GM23338 (cell line): ENCODE data around the gene LNX1. TPM values are rescaled to one million over a fixed set of nuclear protein-coding genes. Genes with fewer than 3 reads are reported as not detected.

Experiments used
- ATAC-seq: fragments of 200-7000 bp; cut with Tn5 transposase; 3 replicates; pipeline ENCODE4 v1.9.1; 2020
- DNase-seq: peaks from one replicate; pipeline ENCODE4 v3.0.0-alpha.2; 2015; ENCODE audit warnings: low spot score
- H2AFZ ChIP-seq: fragments of 200-600 bp; sonication (generic); 2 replicates; pipeline ENCODE4 v1.8.0; 2016; ENCODE audit warnings: antibody characterized with exemption, mild to moderate bottlenecking, moderate library complexity
- H3F3A ChIP-seq: fragments of 200-600 bp; sonication (generic); replicated peaks from 2 replicates; pipeline ENCODE4 v1.8.0; 2017; ENCODE audit warnings: antibody characterized with exemption, mixed run types, low read depth
- H3K27ac ChIP-seq: fragments of 200-600 bp; sonication (generic); 2 replicates; pipeline ENCODE4 v1.6.1; 2016; ENCODE audit warnings: low read depth
- H3K27me3 ChIP-seq: fragments of 200-600 bp; sonication (generic); 2 replicates; pipeline ENCODE4 v1.8.0; 2016; ENCODE audit warnings: mild to moderate bottlenecking, mixed run types, moderate library complexity; ENCODE audit not compliant: insufficient read depth
- H3K36me3 ChIP-seq: fragments of 200-600 bp; sonication (generic); 2 replicates; pipeline ENCODE4 v1.8.0; 2016; ENCODE audit warnings: mild to moderate bottlenecking; ENCODE audit not compliant: insufficient read depth
- H3K4me1 ChIP-seq: fragments of 200-600 bp; sonication (generic); 2 replicates; pipeline ENCODE4 v1.8.0; 2016; ENCODE audit warnings: mild to moderate bottlenecking, moderate library complexity; ENCODE audit not compliant: insufficient read depth
- H3K4me2 ChIP-seq: fragments of 200-600 bp; sonication (generic); 2 replicates; pipeline ENCODE4 v1.7.1; 2017; ENCODE audit warnings: mixed run types
- H3K4me3 ChIP-seq: fragments of 200-600 bp; sonication (generic); 2 replicates; pipeline ENCODE4 v1.6.1; 2016; ENCODE audit warnings: mixed run types
- H3K79me2 ChIP-seq: fragments of 200-600 bp; sonication (generic); replicated peaks from 2 replicates; pipeline ENCODE4 v1.8.0; 2017; ENCODE audit warnings: mild to moderate bottlenecking; ENCODE audit not compliant: insufficient read depth
- H3K9me2 ChIP-seq: fragments of 200-600 bp; sonication (generic); 2 replicates; pipeline ENCODE4 v1.8.0; 2017; ENCODE audit not compliant: insufficient read depth
- H4K20me1 ChIP-seq: fragments of 200-600 bp; sonication (generic); replicated peaks from 2 replicates; pipeline ENCODE4 v1.8.0; 2017; ENCODE audit warnings: mild to moderate bottlenecking; ENCODE audit not compliant: insufficient read depth
- H3K27ac Mint-ChIP-seq: 2 replicates; pipeline ENCODE4 v1.8.0; 2020; ENCODE audit warnings: inconsistent platforms, mild to moderate bottlenecking, moderate library complexity, mixed read lengths
- H3K27me3 Mint-ChIP-seq: 3 replicates; pipeline ENCODE4 v1.8.0; 2022; ENCODE audit warnings: low read depth, mild to moderate bottlenecking, moderate library complexity, mixed read lengths, inconsistent platforms; ENCODE audit not compliant: insufficient read depth, poor library complexity
- H3K36me3 Mint-ChIP-seq: 3 replicates; pipeline ENCODE4 v1.8.0; 2021; ENCODE audit warnings: low read depth, mild to moderate bottlenecking, inconsistent platforms, moderate library complexity, mixed read lengths
- H3K4me1 Mint-ChIP-seq: 3 replicates; pipeline ENCODE4 v1.8.0; 2020; ENCODE audit warnings: mild to moderate bottlenecking, inconsistent platforms, mixed read lengths
- H3K4me3 Mint-ChIP-seq: 3 replicates; pipeline ENCODE4 v1.8.0; 2021; ENCODE audit warnings: moderate library complexity, mild to moderate bottlenecking, inconsistent platforms, mixed read lengths
- H3K9me3 Mint-ChIP-seq: 3 replicates; pipeline ENCODE4 v1.8.0; 2020; ENCODE audit warnings: moderate library complexity, mild to moderate bottlenecking, inconsistent platforms, mixed read lengths
- CREB1 ChIP-seq: fragments of 250-450 bp; sonication (Bioruptor Pico); IDR thresholded peaks from 2 replicates; pipeline ENCODE4 v1.5.0; 2020; ENCODE audit warnings: low read depth, mild to moderate bottlenecking, moderate library complexity
- CTCF ChIP-seq, 2 experiments: fragments of 200-600 bp in 1 of 2; sonication (generic) in 1 of 2; conservative IDR thresholded peaks; 2 replicates each; pipeline versions ENCODE4 v1.5.1 to v1.6.1; 2016 to 2017; ENCODE audit warnings: antibody characterized with exemption in 2 of 2, low read depth in 2 of 2, mild to moderate bottlenecking in 2 of 2, moderate library complexity in 1 of 2
- ETS1 ChIP-seq: IDR thresholded peaks from 2 replicates; pipeline ENCODE4 v1.6.1; 2016; ENCODE audit warnings: antibody characterized with exemption
- EZH2 ChIP-seq: fragments of 200-600 bp; sonication (generic); IDR thresholded peaks from one replicate; pipeline ENCODE4 v1.8.0; 2017; ENCODE audit warnings: antibody characterized with exemption, mild to moderate bottlenecking, low read depth; ENCODE audit not compliant: unreplicated experiment
- EZH2phosphoT487 ChIP-seq: fragments of 200-600 bp; sonication (generic); IDR thresholded peaks from one replicate; pipeline ENCODE4 v1.8.1; 2018; ENCODE audit warnings: antibody characterized with exemption; ENCODE audit not compliant: unreplicated experiment
- JUNB ChIP-seq: IDR thresholded peaks from one replicate; pipeline ENCODE4 v1.6.1; 2016; ENCODE audit warnings: antibody characterized with exemption; ENCODE audit not compliant: unreplicated experiment
- NANOG ChIP-seq: IDR thresholded peaks from 2 replicates; pipeline ENCODE4 v1.6.1; 2016; ENCODE audit warnings: antibody characterized with exemption, borderline replicate concordance
- POLR2AphosphoS5 ChIP-seq: IDR thresholded peaks from 2 replicates; pipeline ENCODE4 v1.6.1; 2016; ENCODE audit warnings: antibody characterized with exemption, low read depth
- REST ChIP-seq: IDR thresholded peaks from one replicate; pipeline ENCODE4 v1.6.1; 2018; ENCODE audit warnings: antibody characterized with exemption; ENCODE audit not compliant: unreplicated experiment
- STAT1 ChIP-seq: IDR thresholded peaks from one replicate; pipeline ENCODE4 v1.6.1; 2016; ENCODE audit warnings: antibody characterized with exemption; ENCODE audit not compliant: unreplicated experiment
- ZNF114 ChIP-seq: fragments of 250-450 bp; sonication (Bioruptor Pico); IDR thresholded peaks from 2 replicates; pipeline ENCODE4 v1.5.0; 2020; ENCODE audit warnings: mild to moderate bottlenecking, moderate library complexity
- ZNF331 ChIP-seq: fragments of 250-450 bp; sonication (Bioruptor Pico); IDR thresholded peaks from 2 replicates; pipeline ENCODE4 v1.5.0; 2020; ENCODE audit warnings: low read depth, mild to moderate bottlenecking, moderate library complexity
- polyA plus RNA-seq: library from polyadenylated mRNA; unstranded; fragments of >200 nt; fragmentation: Nextera tagmentation; extraction: Ambion mirVana; gene quantifications from 2 replicates; pipeline ENCODE4 v1.2.1, GENCODE V29; 2016
- total RNA-seq: library from RNA; depleted of rRNA; stranded (reverse); fragments of >200 nt; shearing (Covaris generic); gene quantifications from 2 replicates; pipeline ENCODE4 v1.2.3, GENCODE V29; 2014

The LNX1 gene
- total and polyA plus RNA-seq, 2 experiments from 2014 or later = 5.4 to 6.4 TPM

GRCh38 chr4:53518807-53519206 lies 72.5 kb downstream of the LNX1 start:
- H3K4me3 Mint-ChIP-seq = no peak overlapping the region
- Histone ChIP-seq H3K4me2 (no peak overlapping the region), H3K27me3 (no peaks in the 10 kb centered on the region), H3K79me2 (no peaks in the 10 kb centered on the region), H3K27ac (no peak overlapping the region), H3F3A (no peaks in the 10 kb centered on the region), H3K9me2 (0 out of 2 replicates have a peak, but pooled peaks cover 4% of the 10 kb centered on the region), H3K4me3 (no peak overlapping the region), H3K36me3 (no peaks in the 10 kb centered on the region), H2AFZ (no peak overlapping the region), H3K4me1 (peaks cover 8% of the 10 kb centered on the region; the same call in 1 of the 2 replicates), H4K20me1 (no peaks in the 10 kb centered on the region)
- H3K36me3 Mint-ChIP-seq = no peaks in the 10 kb centered on the region
- H3K4me1 Mint-ChIP-seq = peaks cover 17% of the 10 kb centered on the region
- TF ChIP-seq CTCF (conservative IDR thresholded peaks at IDR 0.05; ENCODE audit: low read depth in 2 of 2) (no peak), STAT1 (no peak), EZH2phosphoT487 (no peak), NANOG (no peak), ZNF331 (no peak), ETS1 (no peak), REST (no peak)
- no peaks in the 10 kb centered on the region for H3K9me3 Mint-ChIP-seq
- H3K27ac Mint-ChIP-seq = no peak overlapping the region
- peaks cover 7% of the 10 kb centered on the region for H3K27me3 Mint-ChIP-seq
- DNase-seq (no peak), ATAC-seq (no peak)

GRCh38 chr4:53515076-53515475 lies 76.2 kb downstream of the LNX1 start:
- H3K4me1 Mint-ChIP-seq = peaks cover 7% of the 10 kb centered on the region
- no peaks in the 10 kb centered on the region for H3F3A ChIP-seq
- peaks cover 2% of the 10 kb centered on the region; the same call in 1 of the 2 replicates for H3K4me1 ChIP-seq
- H3K27ac Mint-ChIP-seq = no peak overlapping the region
- H4K20me1 ChIP-seq = no peaks in the 10 kb centered on the region
- no peak overlapping the region for H3K27ac ChIP-seq
- no peak overlapping the region for H3K4me3 ChIP-seq
- no peaks in the 10 kb centered on the region for H3K36me3 Mint-ChIP-seq
- peaks cover 6% of the 10 kb centered on the region for H3K27me3 Mint-ChIP-seq
- no peak overlapping the region for H3K4me2 ChIP-seq
- H3K27me3 ChIP-seq = no peaks in the 10 kb centered on the region
- ATAC-seq = no peak
- DNase-seq = no peak
- H3K4me3 Mint-ChIP-seq = no peak overlapping the region
- no peaks in the 10 kb centered on the region; the same call in 2 of the 3 replicates for H3K9me3 Mint-ChIP-seq
- no peaks in the 10 kb centered on the region for H3K79me2 ChIP-seq
- H3K9me2 ChIP-seq = peaks cover 17% of the 10 kb centered on the region
- H3K36me3 ChIP-seq = no peaks in the 10 kb centered on the region
- no peak overlapping the region for H2AFZ ChIP-seq
- TF ChIP-seq EZH2phosphoT487 (no peak), EZH2 (no peak), CTCF (conservative IDR thresholded peaks at IDR 0.05; ENCODE audit: low read depth in 2 of 2) (no peak), ZNF331 (no peak), CREB1 (no peak), ZNF114 (CRISPR knock-in tag) (no peak), JUNB (no peak), POLR2AphosphoS5 (no peak), REST (no peak), NANOG (no peak)
